Endothelial cell of umbilical vein (primary cell): ENCODE results near the gene ARTN. TPM values are rescaled to one million over a fixed set of nuclear protein-coding genes. Genes with fewer than 3 reads are reported as not detected.

ENCODE experiments used
- BruUV-seq: library from RNA; stranded (reverse); fragments of 400-500 nt; replicated peaks from 2 replicates; lab custom pipeline; 2021; lab: Mats Ljungman, UMichigan
- CTCF ChIA-PET: fragments of 300-600, 350-600 bp; sonication (Branson Sonifier 250); formaldehyde crosslinking; loops from one replicate; lab custom pipeline; 2021; ENCODE audit warnings: antibody characterized with exemption, inconsistent platforms; lab: Charles Lee
- POLR2A ChIA-PET: fragments of 300-600, 350-600 bp; sonication (Branson Sonifier 250); formaldehyde crosslinking; loops from one replicate; lab custom pipeline; 2021; ENCODE audit warnings: antibody characterized with exemption, inconsistent platforms; lab: Charles Lee
- DNase-seq: peaks from one replicate; pipeline ENCODE4 v3.0.0-alpha.2; 2011; ENCODE audit warnings: low read depth, low spot score
- FAIRE-seq: peaks from 2 replicates; lab custom pipeline; 2011; peaks lifted over from hg19 to GRCh38; lab: Jason Lieb, UNC
- H2AFZ ChIP-seq: 2 replicates; pipeline ENCODE4 v1.6.0; 2012; ENCODE audit warnings: low read depth, low read length, control low read depth, inconsistent platforms
- H3K27ac ChIP-seq: 2 replicates; pipeline ENCODE4 v1.5.1; 2011; ENCODE audit warnings: low read depth, mild to moderate bottlenecking, control low read depth, low read length, moderate library complexity; ENCODE audit not compliant: insufficient read depth
- H3K27me3 ChIP-seq, 2 experiments: 2 replicates each; pipeline versions ENCODE4 v1.6.0 to v1.6.1; 2011; ENCODE audit warnings: low read length in 2 of 2, mixed read lengths in 1 of 2; ENCODE audit not compliant: control insufficient read depth in 2 of 2, insufficient read depth in 2 of 2
- H3K36me3 ChIP-seq, 2 experiments: 2 replicates in 1 of 2; 3 replicates in 1 of 2; pipeline ENCODE4 v1.5.1; 2011; ENCODE audit warnings: low read length in 2 of 2, mild to moderate bottlenecking in 1 of 2, moderate library complexity in 1 of 2; ENCODE audit not compliant: control insufficient read depth in 2 of 2, insufficient read depth in 2 of 2; ENCODE audit errors: extremely low read depth in 1 of 2
- H3K4me1 ChIP-seq: 3 replicates; pipeline ENCODE4 v1.5.1; 2011; ENCODE audit warnings: mild to moderate bottlenecking, low read length; ENCODE audit not compliant: control insufficient read depth, insufficient read depth; ENCODE audit errors: extremely low read depth
- H3K4me2 ChIP-seq: 2 replicates; pipeline ENCODE4 v1.6.1; 2011; ENCODE audit warnings: low read length, control low read depth, mixed read lengths; ENCODE audit not compliant: insufficient read depth
- H3K4me3 ChIP-seq, 3 experiments: fragments of 200-600 bp in 1 of 3; sonication (generic), shearing (Covaris generic) in 1 of 3; replicated peaks in 1 of 3; 2 replicates each; pipeline ENCODE4 v1.5.1; 2011 to 2016; ENCODE audit warnings: control low read depth in 3 of 3, low read length in 3 of 3, mild to moderate bottlenecking in 2 of 3, inconsistent platforms in 1 of 3, low read depth in 1 of 3, moderate library complexity in 1 of 3; ENCODE audit not compliant: insufficient read depth in 1 of 3
- H3K79me2 ChIP-seq: 2 replicates; pipeline ENCODE4 v1.6.0; 2012; ENCODE audit warnings: low read length, inconsistent platforms; ENCODE audit not compliant: control insufficient read depth, insufficient read depth
- H3K9ac ChIP-seq: replicated peaks from 2 replicates; pipeline ENCODE3; 2011; ENCODE audit warnings: low read length, control low read depth; ENCODE audit not compliant: insufficient read depth; ENCODE audit errors: extremely low read depth
- H3K9me1 ChIP-seq: replicated peaks from 3 replicates; pipeline ENCODE4 v1.6.0; 2011; ENCODE audit warnings: mild to moderate bottlenecking, low read length; ENCODE audit not compliant: control insufficient read depth, insufficient read depth; ENCODE audit errors: extremely low read depth
- H3K9me3 ChIP-seq: replicated peaks from 2 replicates; pipeline ENCODE4 v1.5.1; 2012; ENCODE audit warnings: low read length, inconsistent platforms; ENCODE audit not compliant: control insufficient read depth, insufficient read depth
- H4K20me1 ChIP-seq: replicated peaks from 2 replicates; pipeline ENCODE3; 2011; ENCODE audit warnings: mild to moderate bottlenecking, low read length; ENCODE audit not compliant: control insufficient read depth, insufficient read depth; ENCODE audit errors: extremely low read depth
- EZH2 ChIP-seq: IDR thresholded peaks from 2 replicates; pipeline ENCODE4 v1.6.1; 2012; ENCODE audit warnings: borderline replicate concordance, low read depth, mild to moderate bottlenecking, moderate library complexity, low read length, inconsistent platforms; ENCODE audit not compliant: severe bottlenecking
- FOS ChIP-seq: IDR thresholded peaks from 2 replicates; pipeline ENCODE4 v1.6.1; 2011; ENCODE audit warnings: mild to moderate bottlenecking, low read length, moderate library complexity, borderline replicate concordance; ENCODE audit not compliant: insufficient read depth
- GATA2 ChIP-seq: IDR thresholded peaks from 2 replicates; pipeline ENCODE4 v1.7.0; 2011; ENCODE audit warnings: low read depth, mild to moderate bottlenecking, moderate library complexity, mixed read lengths, low read length; ENCODE audit not compliant: insufficient read length, insufficient read depth
- JUN ChIP-seq: IDR thresholded peaks from 2 replicates; pipeline ENCODE4 v1.6.1; 2011; ENCODE audit warnings: borderline replicate concordance, low read depth; ENCODE audit not compliant: insufficient read length, insufficient read depth
- MYC ChIP-seq: IDR thresholded peaks from one replicate; pipeline ENCODE4 v1.6.1; 2011; ENCODE audit warnings: mild to moderate bottlenecking, low read depth, low read length
- POLR2A ChIP-seq: IDR thresholded peaks from 2 replicates; pipeline ENCODE4 v1.6.1; 2012; ENCODE audit warnings: low read depth, mild to moderate bottlenecking, control low read depth, low read length
- POLR2AphosphoS5 ChIP-seq: IDR thresholded peaks from 2 replicates; pipeline ENCODE4 v1.6.1; 2012; ENCODE audit warnings: low read depth, mild to moderate bottlenecking, control low read depth, low read length, moderate library complexity; ENCODE audit not compliant: insufficient read depth
- dilution Hi-C: fragments of 300-500 bp; cut with MboI; formaldehyde crosslinking; loops from one replicate; pipeline ENCODE4 v1.15.0; 2019; ENCODE audit warnings: low sequenced_read_pairs; ENCODE audit not compliant: extremely low pct_ligation_motif_present
- intact Hi-C: fragments of 100-400 bp; cut with micrococcal nuclease; formaldehyde crosslinking; loops from one replicate; pipeline ENCODE4 v1.10.0; 2022
- polyA plus RNA-seq, 4 experiments: library from polyadenylated mRNA; depleted of rRNA in 3 of 4; stranded (reverse) in 3 of 4; unstranded in 1 of 4; fragments of >200 nt; gene quantifications; 2 replicates each; pipeline versions ENCODE4 v1.2.1 to v1.2.3, GENCODE V29; 2011 to 2012; ENCODE audit warnings: missing spikeins in 1 of 4
- total RNA-seq: library from RNA; stranded (reverse); gene quantifications from 2 replicates; pipeline ENCODE4 v1.2.3, GENCODE V29; 2021
- TF ChIP-seq, protein P1 (sequence below), 2 donors: IDR thresholded peaks; 1 replicate in 1 of 2; 2 replicates in 1 of 2; pipeline ENCODE4 v1.5.1; 2011; ENCODE audit warnings: low read length in 2 of 2, mild to moderate bottlenecking in 2 of 2, moderate library complexity in 2 of 2, control low read depth in 1 of 2, inconsistent platforms in 1 of 2, low read depth in 1 of 2; ENCODE audit not compliant: insufficient read depth in 1 of 2; ENCODE audit errors: extremely low read depth in 1 of 2
- TF ChIP-seq, protein P2 (sequence below): IDR thresholded peaks from 2 replicates; pipeline ENCODE4 v1.6.1; 2011; ENCODE audit not compliant: insufficient read depth, insufficient read length

ARTN gene
- total and polyA plus RNA-seq, 2 donors (not counting 3 experiments of a cell fraction or from before 2014, with no cell fraction given): 0.11 to 0.18 TPM

DNA sequence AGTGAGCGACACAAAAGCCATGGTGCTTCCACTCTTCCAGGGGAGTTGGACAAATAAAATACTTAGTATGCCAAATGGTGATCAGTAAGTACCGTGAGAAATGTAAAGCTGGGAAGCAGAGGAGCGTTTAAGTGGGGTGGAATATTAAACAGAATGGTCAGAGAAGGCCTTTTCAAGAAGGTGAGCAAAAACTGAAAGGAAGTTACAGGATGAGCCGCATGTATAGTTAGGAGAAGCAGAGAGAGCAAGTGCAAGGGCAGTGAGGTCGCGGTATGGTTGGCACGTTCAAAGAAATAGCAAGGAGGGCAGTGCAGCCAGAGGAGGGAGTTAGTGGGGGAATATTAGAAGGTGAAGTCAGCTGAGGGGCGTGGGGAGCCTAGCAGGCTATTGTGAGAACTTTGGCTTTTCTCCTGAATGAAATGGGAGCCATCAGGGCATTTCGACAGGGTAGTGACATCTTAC is 40.4 kb downstream of the ARTN start:
- peaks cover 0 to 15% of the 10 kb centered on the region in 2 experiments for H3K36me3 ChIP-seq
- POLR2A ChIA-PET: no interaction called here
- dilution Hi-C loops (no loop called here), intact Hi-C loops (loop anchor here (1.0 kb wide), 1 partner anchor 28 kb away; the partner anchor contains the start of gene IPO13)
- peak overlapping the region; percentile 80 for H3K9ac ChIP-seq
- BruUV-seq: no TSS peak
- CTCF ChIA-PET: interaction anchor here (1.2 to 1.9 kb wide), 5 partner anchors 16 to 211 kb away, joined by 3 to 11 read pairs (median 4); no protein-coding TSS in a partner anchor
- H3K27me3 ChIP-seq: no peaks in the 10 kb centered on the region
- peak overlapping the region; percentile 69 to 73 (median 71) for H3K4me3 ChIP-seq
- H3K27ac ChIP-seq: no peak overlapping the region
- DNase-seq (no peak), FAIRE-seq (no peak)
- TF ChIP-seq, protein P1, sequence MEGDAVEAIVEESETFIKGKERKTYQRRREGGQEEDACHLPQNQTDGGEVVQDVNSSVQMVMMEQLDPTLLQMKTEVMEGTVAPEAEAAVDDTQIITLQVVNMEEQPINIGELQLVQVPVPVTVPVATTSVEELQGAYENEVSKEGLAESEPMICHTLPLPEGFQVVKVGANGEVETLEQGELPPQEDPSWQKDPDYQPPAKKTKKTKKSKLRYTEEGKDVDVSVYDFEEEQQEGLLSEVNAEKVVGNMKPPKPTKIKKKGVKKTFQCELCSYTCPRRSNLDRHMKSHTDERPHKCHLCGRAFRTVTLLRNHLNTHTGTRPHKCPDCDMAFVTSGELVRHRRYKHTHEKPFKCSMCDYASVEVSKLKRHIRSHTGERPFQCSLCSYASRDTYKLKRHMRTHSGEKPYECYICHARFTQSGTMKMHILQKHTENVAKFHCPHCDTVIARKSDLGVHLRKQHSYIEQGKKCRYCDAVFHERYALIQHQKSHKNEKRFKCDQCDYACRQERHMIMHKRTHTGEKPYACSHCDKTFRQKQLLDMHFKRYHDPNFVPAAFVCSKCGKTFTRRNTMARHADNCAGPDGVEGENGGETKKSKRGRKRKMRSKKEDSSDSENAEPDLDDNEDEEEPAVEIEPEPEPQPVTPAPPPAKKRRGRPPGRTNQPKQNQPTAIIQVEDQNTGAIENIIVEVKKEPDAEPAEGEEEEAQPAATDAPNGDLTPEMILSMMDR (IDR thresholded peaks at IDR 0.05; ENCODE audit: extremely low read depth in 1 of 2, insufficient read depth in 1 of 2, low read depth in 1 of 2, low read length in 2 of 2): no peak
- TF ChIP-seq POLR2A: no peak
- TF ChIP-seq MYC: no peak
- H3K9me1 ChIP-seq: no peaks in the 10 kb centered on the region
- H3K79me2 ChIP-seq: peaks cover 30% of the 10 kb centered on the region
- H4K20me1 ChIP-seq: no peaks in the 10 kb centered on the region
- H3K4me1 ChIP-seq: peaks cover 29% of the 10 kb centered on the region
- peak overlapping the region; percentile 95 for H2AFZ ChIP-seq
- peak overlapping the region; percentile 84 for H3K4me2 ChIP-seq
- H3K9me3 ChIP-seq: no peaks in the 10 kb centered on the region

DNA sequence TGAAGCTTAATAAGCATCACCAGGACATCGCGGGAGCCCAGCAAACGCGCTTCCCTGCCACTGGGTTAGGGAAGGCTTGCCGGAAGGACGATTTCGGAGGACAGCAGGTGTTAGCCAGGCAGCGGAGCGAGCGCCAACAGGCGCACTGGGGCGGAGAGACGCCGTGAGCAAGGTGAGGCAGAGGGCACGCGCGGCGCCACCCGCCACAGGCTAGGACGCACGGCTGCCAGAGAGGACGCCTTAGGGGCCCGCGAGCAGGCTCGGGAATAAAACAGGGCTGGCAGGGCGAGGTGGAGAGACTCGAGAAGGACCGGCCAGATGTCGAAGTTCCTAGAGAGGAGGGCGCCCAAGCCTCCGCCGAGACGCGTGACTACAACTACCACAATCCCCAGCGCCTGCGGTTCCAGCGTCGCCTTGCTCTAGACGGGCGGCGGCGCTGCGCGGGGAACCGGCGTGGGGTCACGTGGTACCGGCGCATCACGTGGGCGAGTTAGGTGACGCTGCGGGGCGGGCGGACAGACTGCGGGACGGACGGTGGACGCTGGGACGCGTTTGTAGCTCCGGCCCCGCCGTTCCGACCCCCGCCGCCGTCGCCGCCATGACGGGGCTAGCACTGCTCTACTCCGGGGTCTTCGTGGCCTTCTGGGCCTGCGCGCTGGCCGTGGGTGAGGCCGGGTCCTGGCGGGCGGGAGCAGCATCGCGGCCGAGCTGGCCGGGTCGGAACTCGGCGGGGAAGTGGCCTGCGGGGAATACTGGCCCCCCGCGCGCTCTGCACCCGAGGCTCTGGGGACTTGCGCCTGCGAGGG is 41.0 kb downstream of the ARTN start, which contains the start of gene ATP6V0B:
Gene ATP6V0B (plus strand): TSS at position 518 of the 806 bp plus-strand sequence. CDS start 81 bp downstream, at position 599.
- Histone ChIP-seq H3K4me1 (peaks cover 29% of the 10 kb centered on the region), H3K9me3 (no peaks in the 10 kb centered on the region), H3K79me2 (peaks cover 31% of the 10 kb centered on the region), H3K27me3 (no peaks in the 10 kb centered on the region), H3K4me3 (peak within 1 kb of the TSS; percentile 69 to 73 (median 71)), H3K36me3 (peaks cover 0 to 15% of the 10 kb centered on the region in 2 experiments), H3K27ac (peak within 1 kb of the TSS; percentile 48), H2AFZ (peak within 1 kb of the TSS; percentile 95), H3K9ac (peak within 1 kb of the TSS; percentile 80), H4K20me1 (no peaks in the 10 kb centered on the region), H3K9me1 (no peaks in the 10 kb centered on the region), H3K4me2 (peak within 1 kb of the TSS; percentile 84)
- dilution Hi-C loops (no loop called here), intact Hi-C loops (loop anchor here (1.0 kb wide), 1 partner anchor 28 kb away; the partner anchor contains the start of gene IPO13)
- CTCF ChIA-PET: interaction anchor here (0.6 to 1.9 kb wide), 12 partner anchors 14 to 211 kb away, joined by 3 to 11 read pairs (median 3); no protein-coding TSS in a partner anchor
- FAIRE-seq: peak; percentile 98
- TF ChIP-seq, protein P1 (IDR thresholded peaks at IDR 0.05; ENCODE audit: extremely low read depth in 1 of 2, insufficient read depth in 1 of 2, low read depth in 1 of 2, low read length in 2 of 2): no peak
- peak; percentile 91 for TF ChIP-seq POLR2A
- no peak for TF ChIP-seq GATA2
- TF ChIP-seq JUN: no peak
- TF ChIP-seq FOS: no peak
- no peak for TF ChIP-seq MYC
- TF ChIP-seq EZH2: no peak
- TF ChIP-seq, protein P2, sequence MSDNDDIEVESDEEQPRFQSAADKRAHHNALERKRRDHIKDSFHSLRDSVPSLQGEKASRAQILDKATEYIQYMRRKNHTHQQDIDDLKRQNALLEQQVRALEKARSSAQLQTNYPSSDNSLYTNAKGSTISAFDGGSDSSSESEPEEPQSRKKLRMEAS: peak; percentile 99
- peak; percentile 90 for TF ChIP-seq POLR2AphosphoS5
- no TSS peak for BruUV-seq
- DNase-seq: peak; percentile 94
- POLR2A ChIA-PET: no interaction called here
